Fibroblast of the conjunctiva (primary cell): Measurements from ENCODE around the gene TUBB1.
A peak's percentile ranks its signal among the peaks of the same experiment; 100 is the strongest.
"Not testable (repeated sequence)": the region's sequence is repeated elsewhere in the genome, so short reads cannot be mapped to it uniquely, and the experiment has no call there.

Experiments
- DNase-seq: peaks from one replicate; pipeline ENCODE4 v3.0.0-alpha.2; 2010; ENCODE audit warnings: low read depth

TUBB1 gene

DNA sequence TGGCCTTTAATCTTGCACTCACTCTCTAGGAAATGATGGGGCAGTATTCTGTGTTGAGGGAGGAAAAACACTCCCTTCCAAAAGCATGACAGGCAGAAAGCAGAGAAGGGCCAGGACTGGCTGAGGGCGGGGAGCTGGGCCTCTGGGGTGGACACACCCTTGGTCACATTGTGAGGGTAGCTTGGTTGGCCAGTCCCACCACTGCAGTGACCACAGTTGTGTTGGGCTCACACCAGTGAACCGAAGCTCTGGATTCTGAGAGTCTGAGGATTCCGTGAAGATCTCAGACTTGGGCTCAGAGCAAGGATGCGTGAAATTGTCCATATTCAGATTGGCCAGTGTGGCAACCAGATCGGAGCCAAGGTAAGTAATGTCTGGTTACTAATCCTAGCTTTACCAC is at the start of gene TUBB1:
TUBB1 (plus strand) TSS at position 213 of the 400 bp plus-strand sequence; CDS start at position 307, 94 bp downstream.
- no peak for DNase-seq

DNA sequence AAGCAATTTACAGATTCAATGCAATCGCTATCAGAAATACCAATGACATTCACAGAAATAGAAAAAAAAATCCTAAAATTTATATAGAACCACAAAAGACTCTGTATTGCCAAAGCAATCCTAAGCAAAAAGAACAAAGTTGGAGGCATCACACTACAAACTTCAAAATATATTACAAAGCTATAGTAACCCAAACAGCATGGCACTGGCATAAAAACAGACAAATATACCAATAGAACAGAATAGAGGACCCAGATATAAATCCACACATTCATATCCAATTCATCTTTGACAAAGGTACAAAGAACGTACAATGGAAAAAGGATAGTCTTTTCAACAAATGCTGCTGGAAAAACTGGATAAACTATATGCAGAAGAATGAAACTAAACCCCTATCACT is 49.8 kb upstream of the TUBB1 start:
- no peak for DNase-seq

DNA sequence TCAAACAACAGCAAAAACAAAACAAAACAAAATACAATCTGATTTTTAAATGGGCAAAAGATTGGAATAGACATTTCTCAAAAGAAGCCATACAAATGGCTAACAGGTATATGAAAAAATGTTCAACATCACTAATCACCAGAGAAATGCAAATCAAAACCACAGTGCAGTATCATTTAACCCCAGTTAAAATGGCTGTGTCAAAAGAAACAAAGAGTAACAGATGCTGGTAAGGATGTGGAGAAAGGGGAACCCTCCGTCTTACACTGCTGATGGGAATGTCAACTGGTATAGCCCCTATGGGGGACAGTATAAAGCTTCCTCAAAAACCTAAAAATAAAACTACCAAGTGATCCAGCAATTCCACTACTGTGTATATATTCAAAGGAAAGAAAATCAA is 49.1 kb upstream of the TUBB1 start:
- no peak for DNase-seq

- no peak for DNase-seq
These were observed 47.8 kb upstream of the TUBB1 start for GRCh38 chr20:58971429-58971828.

GRCh38 chr20:58973179-58973578 is 46.0 kb upstream of the TUBB1 start:
- no peak for DNase-seq

DNA sequence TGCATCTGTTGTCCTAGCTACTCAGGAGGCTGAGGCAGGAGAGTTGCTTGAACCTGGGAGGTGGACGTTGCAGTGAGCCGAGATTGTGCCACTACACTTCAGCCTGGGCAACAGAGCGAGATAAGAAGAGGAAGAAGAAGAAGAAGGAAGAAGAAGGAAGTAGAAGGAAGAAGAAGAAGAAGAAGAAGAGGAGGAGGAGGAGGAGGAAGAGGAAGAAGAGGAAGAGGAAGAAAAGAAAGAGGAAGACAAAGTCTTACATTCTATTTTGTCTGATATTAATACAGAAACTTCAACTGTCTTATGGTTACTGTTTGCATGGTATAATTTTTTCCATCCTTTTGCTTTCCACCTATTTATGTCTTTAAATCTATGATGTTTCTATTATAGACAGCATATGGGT is 45.4 kb upstream of the TUBB1 start:
- no peak for DNase-seq

- no peak for DNase-seq
These were observed 43.9 kb upstream of the TUBB1 start for GRCh38 chr20:58975353-58975752.

- no peak for DNase-seq
These were observed 43.0 kb upstream of the TUBB1 start for GRCh38 chr20:58976061-58976730.

- DNase-seq = no peak
These were observed 40.7 kb upstream of the TUBB1 start for GRCh38 chr20:58978351-58979190.

GRCh38 chr20:58980711-58981627 is 38.3 kb upstream of the TUBB1 start, which contains the start of gene NELFCD:
NELFCD (plus strand) TSS chr20:58981256; CDS start chr20:58981310, 54 bp downstream.
- peak; percentile 70 for DNase-seq

DNA sequence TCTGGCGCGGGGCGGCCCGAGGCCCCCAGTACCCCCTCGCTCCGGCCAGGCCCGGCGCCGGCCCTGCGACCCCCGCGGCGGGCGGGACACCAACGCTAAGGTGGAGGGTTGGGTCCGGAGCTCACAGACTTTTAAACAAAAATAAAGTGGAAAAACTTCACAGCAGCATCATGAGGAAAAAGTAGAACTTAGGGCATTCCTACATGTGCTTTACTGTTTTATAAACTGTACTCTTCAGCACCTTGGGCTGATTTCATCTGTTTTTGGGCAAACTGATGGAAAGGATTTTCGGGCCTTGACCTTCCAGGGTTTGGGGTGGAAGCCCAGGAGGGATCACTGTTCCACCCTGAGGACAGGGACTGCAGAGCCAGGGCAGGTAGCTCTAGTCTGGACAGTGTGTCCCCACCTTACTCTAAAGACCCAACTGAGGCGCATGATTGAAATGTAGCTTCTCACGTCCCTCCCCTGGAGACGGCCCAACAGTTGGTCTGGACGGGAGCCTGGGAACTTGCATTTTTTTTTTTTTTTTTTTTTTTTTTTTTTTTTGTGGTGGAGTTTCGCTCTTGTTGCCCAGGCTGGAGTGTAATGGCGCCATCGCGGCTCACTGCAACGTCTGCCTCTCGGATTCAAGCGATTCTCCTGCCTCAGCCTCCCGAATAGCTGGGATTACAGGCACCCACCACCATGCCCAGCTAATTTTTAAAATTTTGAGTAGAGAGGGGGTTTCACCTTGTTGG is 37.4 kb upstream of the TUBB1 start:
- DNase-seq = no peak

DNA sequence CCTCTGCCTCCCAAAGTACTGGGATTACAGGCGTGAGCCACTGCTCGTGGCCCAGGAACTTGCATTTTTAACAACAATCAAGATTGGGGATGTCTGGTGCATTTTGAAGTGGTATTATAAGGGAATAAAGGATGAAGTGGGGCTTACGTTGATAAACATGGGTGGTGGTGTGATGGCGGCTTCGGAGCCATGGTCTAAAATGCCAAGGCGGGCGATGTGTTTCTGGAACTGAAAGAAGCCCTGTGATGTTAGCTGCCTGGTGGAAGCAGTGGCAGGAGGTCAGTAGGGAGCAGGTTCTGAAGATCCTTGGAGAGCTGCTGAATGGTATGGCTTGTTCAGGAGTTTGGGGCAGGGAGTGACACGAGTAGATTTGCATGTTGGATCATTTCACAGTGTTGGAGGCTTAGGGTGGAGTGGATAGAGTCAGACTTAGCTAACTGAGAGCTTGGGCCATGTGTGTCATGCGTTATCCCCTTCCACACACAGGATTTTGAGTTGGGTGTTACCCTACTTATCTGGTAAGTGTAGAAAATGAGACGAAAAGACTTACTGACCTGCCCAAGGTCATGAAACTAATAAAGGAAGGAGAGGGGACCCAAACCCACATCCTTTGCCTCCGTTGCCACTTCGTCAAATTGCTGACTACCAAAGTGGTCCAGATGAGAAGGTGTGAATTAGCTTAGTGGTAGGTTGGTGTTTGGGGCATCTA is 36.7 kb upstream of the TUBB1 start:
- DNase-seq = no peak

GRCh38 chr20:58983115-58983468 is 36.1 kb upstream of the TUBB1 start:
- not testable (repeated sequence) for DNase-seq

DNA sequence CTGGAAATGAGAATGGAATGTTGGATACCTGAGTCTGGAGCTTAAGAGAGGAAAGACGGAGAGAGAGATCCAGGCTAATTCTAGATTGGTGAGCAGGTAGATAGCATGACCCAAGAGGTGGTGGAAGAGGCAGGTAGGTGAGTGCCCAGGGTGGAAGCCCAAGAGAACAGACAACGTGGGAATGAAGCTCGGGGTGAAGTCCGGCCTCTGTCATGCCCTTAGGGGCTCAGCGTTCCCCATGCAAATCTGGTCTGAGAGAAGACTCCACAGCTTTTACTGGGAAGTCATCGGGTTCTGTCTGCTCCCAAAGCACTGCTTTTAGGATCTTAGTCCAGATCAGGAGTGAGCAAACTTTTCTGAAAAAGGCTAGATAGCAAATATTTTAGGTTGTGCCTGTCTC is 34.5 kb upstream of the TUBB1 start:
- no peak for DNase-seq

- no peak for DNase-seq
These were observed 33.6 kb upstream of the TUBB1 start for GRCh38 chr20:58985656-58986055.

- DNase-seq = no peak
These were observed 32.8 kb upstream of the TUBB1 start for GRCh38 chr20:58986286-58986967.

DNA sequence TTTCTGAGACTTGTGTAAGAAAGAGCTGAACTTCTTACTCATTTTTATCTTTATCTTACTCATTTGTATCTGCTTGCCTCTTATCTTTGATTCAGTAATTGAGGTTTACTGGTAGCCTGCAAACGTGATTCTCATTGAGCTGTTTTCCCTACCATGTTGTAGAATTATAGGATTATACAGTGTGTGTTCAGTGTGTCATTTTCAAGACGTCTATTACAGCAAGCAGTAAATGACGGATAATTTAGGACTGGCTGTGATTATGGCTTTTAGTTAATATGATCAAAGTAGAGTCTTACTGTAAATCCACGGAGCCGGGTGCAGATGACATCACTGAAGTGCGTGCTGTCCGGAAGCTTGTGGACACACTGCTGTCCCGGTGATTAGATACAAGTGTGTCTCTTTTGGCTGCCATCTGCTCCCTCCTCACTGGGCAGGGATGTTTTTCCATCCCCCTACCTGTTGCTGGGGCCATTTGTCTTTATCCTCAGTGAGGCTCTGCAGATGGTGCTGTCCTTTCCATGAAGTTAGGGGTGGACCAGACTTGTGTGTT is 32.2 kb upstream of the TUBB1 start:
- no peak for DNase-seq

GRCh38 chr20:58987790-58988564 is 31.3 kb upstream of the TUBB1 start:
- DNase-seq = no peak

- DNase-seq = no peak
These were observed 30.7 kb upstream of the TUBB1 start for GRCh38 chr20:58988565-58988882.

- no peak for DNase-seq
These were observed 30.0 kb upstream of the TUBB1 start for GRCh38 chr20:58989196-58989595.
